GM21528 (cell line): ENCODE data around the gene ASNSD1.
"Not testable (repeated sequence)": the region's sequence is repeated elsewhere in the genome, so short reads cannot be mapped to it uniquely, and the experiment has no call there.

Experiments used
- ATAC-seq: cut with Tn5 transposase; IDR thresholded peaks from one replicate; pipeline ENCODE4 v1.9.1; 2021; ENCODE audit warnings: mild to moderate bottlenecking, moderate library complexity; ENCODE audit not compliant: unreplicated experiment, low FRiP score

ASNSD1 gene

GRCh38 chr2:189641590-189641989 is 19.7 kb upstream of the ASNSD1 start:
- ATAC-seq, result no peak

GRCh38 chr2:189646521-189646920 is 14.7 kb upstream of the ASNSD1 start:
- ATAC-seq, result no peak

GRCh38 chr2:189648846-189649509 is 12.3 kb upstream of the ASNSD1 start:
- ATAC-seq, result no peak

GRCh38 chr2:189651284-189651683 is 10.0 kb upstream of the ASNSD1 start:
- no peak for ATAC-seq

GRCh38 chr2:189653464-189653863 is 7.8 kb upstream of the ASNSD1 start:
- not testable (repeated sequence) for ATAC-seq

- no peak for ATAC-seq
These were observed 6.6 kb upstream of the ASNSD1 start for GRCh38 chr2:189654641-189655040.

GRCh38 chr2:189657867-189658266 is 3.4 kb upstream of the ASNSD1 start:
- peak; percentile 39 for ATAC-seq

- no peak for ATAC-seq
These were observed 2.7 kb upstream of the ASNSD1 start for GRCh38 chr2:189658306-189659212.

- ATAC-seq, result no peak
These were observed 1.5 kb upstream of the ASNSD1 start for GRCh38 chr2:189659734-189660133.

GRCh38 chr2:189660803-189661147 is 484 bp upstream of the ASNSD1 start:
- no peak for ATAC-seq

- no peak for ATAC-seq
These were observed 680 bp downstream of the ASNSD1 start for GRCh38 chr2:189661957-189662321.

GRCh38 chr2:189662669-189663226 is 1.5 kb downstream of the ASNSD1 start:
- no peak for ATAC-seq

- ATAC-seq, result not testable (repeated sequence)
These were observed 2.1 kb downstream of the ASNSD1 start for GRCh38 chr2:189663319-189663718.

- no peak for ATAC-seq
These were observed 8.7 kb downstream of the ASNSD1 start for GRCh38 chr2:189669913-189670312.

- ATAC-seq, result no peak
These were observed 12.6 kb downstream of the ASNSD1 start for GRCh38 chr2:189673661-189674373.

- ATAC-seq, result peak; percentile 97
These were observed 13.3 kb downstream of the ASNSD1 start, which contains the start of gene ANKAR for GRCh38 chr2:189674374-189675112. ANKAR (plus strand) TSS chr2:189674670; CDS start chr2:189676491, 1,821 bp downstream.

- no peak for ATAC-seq
These were observed 15.2 kb downstream of the ASNSD1 start for GRCh38 chr2:189676471-189676870.

GRCh38 chr2:189679226-189679625 is 18.0 kb downstream of the ASNSD1 start:
- ATAC-seq, result no peak

GRCh38 chr2:189681203-189681602 is 19.9 kb downstream of the ASNSD1 start:
- ATAC-seq, result no peak

GRCh38 chr2:189681903-189682302 is 20.6 kb downstream of the ASNSD1 start:
- no peak for ATAC-seq
